Amniotic stem cell (primary cell): ENCODE data around the gene PPP4C.

Source experiments
- DNase-seq: peaks from one replicate; lab custom pipeline; 2025; lab: John Stamatoyannopoulos, UW

Gene PPP4C

GRCh38 chr16:30082545-30083090, 6.8 kb downstream of the PPP4C start:
- no peak for DNase-seq

GRCh38 chr16:30083216-30084055, 7.6 kb downstream of the PPP4C start:
- no peak for DNase-seq

- DNase-seq, result no peak
These were observed 8.5 kb downstream of the PPP4C start for GRCh38 chr16:30084096-30084815.

GRCh38 chr16:30084816-30085159, 9.0 kb downstream of the PPP4C start:
- DNase-seq, result no peak

GRCh38 chr16:30085247-30085646, 9.5 kb downstream of the PPP4C start:
- no peak for DNase-seq

- no peak for DNase-seq
These were observed 10.0 kb downstream of the PPP4C start for GRCh38 chr16:30085820-30086219.

- DNase-seq, result no peak
These were observed 10.7 kb downstream of the PPP4C start for GRCh38 chr16:30086291-30087140.

- DNase-seq, result no peak
These were observed 11.5 kb downstream of the PPP4C start for GRCh38 chr16:30087181-30087898.

GRCh38 chr16:30088237-30088831, 12.5 kb downstream of the PPP4C start:
- DNase-seq, result no peak

GRCh38 chr16:30088832-30089624, 13.2 kb downstream of the PPP4C start:
- no peak for DNase-seq

- DNase-seq, result no peak
These were observed 15.0 kb downstream of the PPP4C start for GRCh38 chr16:30090610-30091331.

GRCh38 chr16:30091474-30092372, 15.9 kb downstream of the PPP4C start, which contains the start of gene TBX6:
Gene TBX6, minus strand, starts transcription at chr16:30091924. Its CDS starts 731 bp downstream, at chr16:30091193.
- peak; percentile 87 for DNase-seq

- no peak for DNase-seq
These were observed 16.7 kb downstream of the PPP4C start for GRCh38 chr16:30092373-30093010.

GRCh38 chr16:30094541-30095165, 18.9 kb downstream of the PPP4C start:
- no peak for DNase-seq

GRCh38 chr16:30095166-30096078, 19.6 kb downstream of the PPP4C start:
- DNase-seq, result no peak

- peak; percentile 74 for DNase-seq
These were observed 20.5 kb downstream of the PPP4C start, which contains the start of gene YPEL3 for GRCh38 chr16:30096105-30096861. Gene YPEL3, minus strand, starts transcription at chr16:30096213. Its CDS starts 731 bp downstream, at chr16:30095482.
